ENCODE data around the gene WASL. TPM values are rescaled to one million over a fixed set of nuclear protein-coding genes. Genes with fewer than 3 reads are reported as not detected.
A peak's percentile ranks its signal among the peaks of the same experiment; 100 is the strongest.

The WASL gene
- total RNA-seq, 6 experiments from 2014 or later: 22.7 to 27.6 (median 26.5) TPM

GRCh38 chr7:123692471-123692877 is 56.3 kb downstream of the WASL start:
- H3K36me3 Mint-ChIP-seq (ENCODE audit: low read depth): peaks cover 12% of the 10 kb centered on the region; the same call in 1 of the 2 replicates

GRCh38 chr7:123690550-123690949 is 58.3 kb downstream of the WASL start:
- H3K27me3 Mint-ChIP-seq (ENCODE audit: insufficient read depth): no peaks in the 10 kb centered on the region
- no peaks in the 10 kb centered on the region for H3K9me3 Mint-ChIP-seq
- H3K36me3 Mint-ChIP-seq (ENCODE audit: low read depth): peaks cover 12% of the 10 kb centered on the region; the same call in 1 of the 2 replicates
- no peak for TF ChIP-seq CTCF (IDR thresholded peaks at IDR 0.05)
- H3K27ac Mint-ChIP-seq: no peak overlapping the region
- peaks cover 14% of the 10 kb centered on the region for H3K4me1 Mint-ChIP-seq (ENCODE audit: low read depth)
- H3K4me3 Mint-ChIP-seq: no peak overlapping the region
- DNase-seq: no peak

More at GRCh38 chr7:123692471-123692877, 56.3 kb downstream of the WASL start:
- H3K4me1 Mint-ChIP-seq (ENCODE audit: low read depth): peaks cover 15% of the 10 kb centered on the region
- H3K9me3 Mint-ChIP-seq: no peaks in the 10 kb centered on the region
- H3K27ac Mint-ChIP-seq: no peak overlapping the region
- no peak for TF ChIP-seq CTCF (IDR thresholded peaks at IDR 0.05)
- H3K4me3 Mint-ChIP-seq: no peak overlapping the region
- no peak for DNase-seq
- H3K27me3 Mint-ChIP-seq (ENCODE audit: insufficient read depth): no peaks in the 10 kb centered on the region

DNA sequence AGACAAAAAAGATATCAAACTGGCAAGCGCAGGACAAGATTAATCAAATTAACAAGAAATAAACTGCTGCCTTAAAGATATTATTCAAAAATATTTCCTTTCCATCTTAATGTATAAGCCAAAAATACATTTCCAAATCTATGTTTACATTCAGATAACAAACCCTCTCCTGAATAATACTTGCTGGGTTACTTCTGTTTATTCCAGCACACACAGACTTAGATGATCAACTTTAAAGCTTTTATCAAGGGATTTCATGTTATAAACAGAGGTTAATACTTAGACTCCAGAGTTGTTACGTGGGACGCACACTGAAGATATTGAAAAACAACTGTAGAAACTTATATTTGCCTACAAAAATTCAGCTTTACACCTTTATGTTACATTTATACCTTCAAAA is 59.6 kb downstream of the WASL start:
- no peak overlapping the region for H3K27ac Mint-ChIP-seq
- H3K9me3 Mint-ChIP-seq: no peaks in the 10 kb centered on the region
- peaks cover 14% of the 10 kb centered on the region for H3K4me1 Mint-ChIP-seq (ENCODE audit: low read depth)
- DNase-seq: no peak
- H3K27me3 Mint-ChIP-seq (ENCODE audit: insufficient read depth): no peaks in the 10 kb centered on the region
- no peak overlapping the region for H3K4me3 Mint-ChIP-seq
- peaks cover 12% of the 10 kb centered on the region; the same call in 1 of the 2 replicates for H3K36me3 Mint-ChIP-seq (ENCODE audit: low read depth)
- no peak for TF ChIP-seq CTCF (IDR thresholded peaks at IDR 0.05)

GRCh38 chr7:123687727-123688126 is 61.1 kb downstream of the WASL start:
- no peak for DNase-seq
- TF ChIP-seq CTCF (IDR thresholded peaks at IDR 0.05): no peak
- H3K4me1 Mint-ChIP-seq (ENCODE audit: low read depth): peaks cover 14% of the 10 kb centered on the region
- no peaks in the 10 kb centered on the region for H3K27me3 Mint-ChIP-seq (ENCODE audit: insufficient read depth)
- peaks cover 12% of the 10 kb centered on the region; the same call in 1 of the 2 replicates for H3K36me3 Mint-ChIP-seq (ENCODE audit: low read depth)
- H3K27ac Mint-ChIP-seq: no peak overlapping the region
- H3K4me3 Mint-ChIP-seq: no peak overlapping the region
- no peaks in the 10 kb centered on the region for H3K9me3 Mint-ChIP-seq

- no peak for DNase-seq
- peaks cover 14% of the 10 kb centered on the region for H3K4me1 Mint-ChIP-seq (ENCODE audit: low read depth)
- H3K27me3 Mint-ChIP-seq (ENCODE audit: insufficient read depth): no peaks in the 10 kb centered on the region
- H3K27ac Mint-ChIP-seq: no peak overlapping the region; the same call in 1 of the 2 replicates
- H3K36me3 Mint-ChIP-seq (ENCODE audit: low read depth): peaks cover 11% of the 10 kb centered on the region; the same call in 1 of the 2 replicates
- no peak for TF ChIP-seq CTCF (IDR thresholded peaks at IDR 0.05)
- no peak overlapping the region for H3K4me3 Mint-ChIP-seq
- H3K9me3 Mint-ChIP-seq: no peaks in the 10 kb centered on the region
Observed at GRCh38 chr7:123687161-123687560, 61.6 kb downstream of the WASL start.

- H3K27ac Mint-ChIP-seq: no peak overlapping the region
- DNase-seq: peak; percentile 69
Observed at GRCh38 chr7:123682690-123683089, 66.1 kb downstream of the WASL start.

More at GRCh38 chr7:123682690-123683089, 66.1 kb downstream of the WASL start:
- Mint-ChIP-seq H3K36me3 (ENCODE audit: low read depth) (no peaks in the 10 kb centered on the region), H3K9me3 (no peaks in the 10 kb centered on the region), H3K4me3 (no peak overlapping the region), H3K27me3 (ENCODE audit: insufficient read depth) (no peaks in the 10 kb centered on the region), H3K4me1 (ENCODE audit: low read depth) (peaks cover 6% of the 10 kb centered on the region; the same call in 1 of the 2 replicates)
- peak; percentile 83 for TF ChIP-seq CTCF (IDR thresholded peaks at IDR 0.05)

Data from HFFc6 (cell line).